Common myeloid progenitor, CD34-positive (primary cell): ENCODE data around the gene IL1R2.

Experiments used
- CTCF ChIA-PET: fragments of 350-600 bp; sonication (Branson Sonifier 250); formaldehyde crosslinking; loops from one replicate; lab custom pipeline; 2021; ENCODE audit warnings: antibody characterized with exemption; lab: Charles Lee
- POLR2A ChIA-PET: fragments of 350-600 bp; sonication (Branson Sonifier 250); formaldehyde crosslinking; loops from one replicate; lab custom pipeline; 2021; ENCODE audit warnings: antibody characterized with exemption; lab: Charles Lee
- DNase-seq, 3 donors: peaks; one replicate each; pipeline versions ENCODE4 v3.0.0 to v3.0.0-alpha.2; 2013
- H3K27ac ChIP-seq, 2 experiments: 1 replicate in 1 of 2; 2 replicates in 1 of 2; pipeline ENCODE4 v1.7.0; 2013; ENCODE audit warnings: inconsistent platforms in 2 of 2, low read length in 2 of 2, mild to moderate bottlenecking in 2 of 2, low read depth in 1 of 2, moderate library complexity in 1 of 2; ENCODE audit not compliant: severe bottlenecking in 2 of 2, insufficient read depth in 1 of 2, poor library complexity in 1 of 2
- H3K27me3 ChIP-seq, 5 experiments: replicated peaks in 2 of 5; 1 replicate in 3 of 5; 2 replicates in 2 of 5; pipeline versions ENCODE4 v1.6.1 to v1.7.0; 2013; ENCODE audit warnings: low read length in 4 of 5, mild to moderate bottlenecking in 2 of 5, moderate library complexity in 2 of 5, inconsistent platforms in 1 of 5; ENCODE audit not compliant: insufficient read depth in 5 of 5, control insufficient read depth in 4 of 5
- H3K36me3 ChIP-seq, 4 experiments: 1 replicate in 2 of 4; 2 replicates in 2 of 4; pipeline versions ENCODE4 v1.6.1 to v1.7.0; 2013; ENCODE audit warnings: low read length in 3 of 4, control low read depth in 1 of 4, mild to moderate bottlenecking in 1 of 4; ENCODE audit not compliant: control insufficient read depth in 4 of 4, insufficient read depth in 4 of 4
- H3K4me1 ChIP-seq, 4 experiments: 1 replicate in 3 of 4; 2 replicates in 1 of 4; pipeline versions ENCODE4 v1.6.1 to v1.7.1; 2013; ENCODE audit warnings: low read length in 3 of 4, mild to moderate bottlenecking in 3 of 4, control low read depth in 1 of 4, inconsistent platforms in 1 of 4, moderate library complexity in 1 of 4; ENCODE audit not compliant: control insufficient read depth in 4 of 4, insufficient read depth in 4 of 4; ENCODE audit errors: control extremely low read depth in 1 of 4
- H3K4me3 ChIP-seq, 7 experiments: 1 replicate in 4 of 7; 2 replicates in 3 of 7; pipeline versions ENCODE4 v1.5.1 to v1.7.0; 2013; ENCODE audit warnings: mild to moderate bottlenecking in 7 of 7, low read length in 6 of 7, moderate library complexity in 6 of 7, inconsistent platforms in 2 of 7, low read depth in 2 of 7, control low read depth in 1 of 7; ENCODE audit not compliant: insufficient read depth in 4 of 7, control insufficient read depth in 1 of 7; ENCODE audit errors: extremely low read depth in 1 of 7
- H3K9me3 ChIP-seq, 5 experiments: 1 replicate in 4 of 5; 2 replicates in 1 of 5; pipeline versions ENCODE4 v1.6.1 to v1.7.1; 2013; ENCODE audit warnings: low read length in 4 of 5, mild to moderate bottlenecking in 2 of 5, inconsistent platforms in 1 of 5, low read depth in 1 of 5, moderate library complexity in 1 of 5; ENCODE audit not compliant: control insufficient read depth in 4 of 5, insufficient read depth in 2 of 5; ENCODE audit errors: control extremely low read depth in 1 of 5
- whole genome bisulfite sequencing: methylation state at CpG from one replicate; pipeline ENCODE4 v1.1.5; 2013; ENCODE audit not compliant: insufficient coverage; 5-methylcytosine and 5-hydroxymethylcytosine counted together

The IL1R2 gene

GRCh38 chr2:102008490-102008889 lies 16.7 kb downstream of the IL1R2 start:
- 88% methylated on average over 8 of the region's 12 CpGs for WGBS
- no peak overlapping the region for H3K4me3 ChIP-seq
- POLR2A ChIA-PET = no interaction called here
- H3K27ac ChIP-seq = no peak overlapping the region
- CTCF ChIA-PET = interaction anchor here (1.0 to 6.0 kb wide), 5 partner anchors 9 to 238 kb away, joined by 3 to 66 read pairs (median 3); no protein-coding TSS in a partner anchor
- H3K4me1 ChIP-seq = peaks cover 0 to 18% (median 12%) of the 10 kb centered on the region in 4 experiments
- no peaks in the 10 kb centered on the region for H3K36me3 ChIP-seq
- DNase-seq = no peak
- no peaks in the 10 kb centered on the region for H3K9me3 ChIP-seq
- H3K27me3 ChIP-seq = no peaks in the 10 kb centered on the region

GRCh38 chr2:102009557-102009956 lies 17.8 kb downstream of the IL1R2 start:
- H3K27me3 ChIP-seq = no peaks in the 10 kb centered on the region
- H3K4me3 ChIP-seq = no peak overlapping the region
- H3K27ac ChIP-seq = no peak overlapping the region
- POLR2A ChIA-PET = no interaction called here
- no peaks in the 10 kb centered on the region for H3K36me3 ChIP-seq
- WGBS = 97% methylated on average over 10 of the region's 10 CpGs
- no peak for DNase-seq
- CTCF ChIA-PET = interaction anchor here (0.9 to 6.0 kb wide), 2 partner anchors 132 to 231 kb away, joined by 3 to 66 read pairs; no protein-coding TSS in a partner anchor
- no peaks in the 10 kb centered on the region for H3K9me3 ChIP-seq
- H3K4me1 ChIP-seq = peaks cover 0 to 18% (median 12%) of the 10 kb centered on the region in 4 experiments

- peak; percentile 50 to 92 (median 83) for DNase-seq
- Histone ChIP-seq H3K27me3 (no peaks in the 10 kb centered on the region), H3K4me1 (peaks cover 0 to 17% (median 11%) of the 10 kb centered on the region in 4 experiments), H3K4me3 (peak overlapping the region in 2 of 7 experiments; percentile 8 to 16), H3K36me3 (no peaks in the 10 kb centered on the region), H3K27ac (no peak overlapping the region), H3K9me3 (no peaks in the 10 kb centered on the region)
- CTCF ChIA-PET = interaction anchor here (0.6 to 2.2 kb wide), 4 partner anchors 9 to 433 kb away, joined by 3 to 4 read pairs (median 4); no protein-coding TSS in a partner anchor
- POLR2A ChIA-PET = no interaction called here
- WGBS = no CpG with 5 or more reads among the region's 6 CpGs
Measured at GRCh38 chr2:102010902-102011301, 19.1 kb downstream of the IL1R2 start.

- Histone ChIP-seq H3K4me3 (no peak overlapping the region), H3K27ac (no peak overlapping the region), H3K36me3 (no peaks in the 10 kb centered on the region), H3K27me3 (no peaks in the 10 kb centered on the region), H3K9me3 (no peaks in the 10 kb centered on the region), H3K4me1 (peaks cover 0 to 15% (median 11%) of the 10 kb centered on the region in 4 experiments)
- no peak for DNase-seq
- POLR2A ChIA-PET = no interaction called here
- CTCF ChIA-PET = interaction anchor here (0.6 to 2.8 kb wide), 6 partner anchors 8 to 228 kb away, joined by 3 to 12 read pairs (median 4); no protein-coding TSS in a partner anchor
- WGBS = 100% methylated on average over 3 of the region's 4 CpGs
Measured at GRCh38 chr2:102012061-102012614, 20.4 kb downstream of the IL1R2 start.

GRCh38 chr2:102013206-102014040 lies 21.7 kb downstream of the IL1R2 start:
- Histone ChIP-seq H3K4me1 (peaks cover 0 to 15% (median 11%) of the 10 kb centered on the region in 4 experiments), H3K4me3 (no peak overlapping the region), H3K9me3 (no peaks in the 10 kb centered on the region), H3K27ac (no peak overlapping the region), H3K27me3 (no peaks in the 10 kb centered on the region), H3K36me3 (no peaks in the 10 kb centered on the region)
- DNase-seq = peak in 1 of 3 donors; percentile 33
- POLR2A ChIA-PET = no interaction called here
- 100% methylated on average over 4 of the region's 5 CpGs for WGBS
- CTCF ChIA-PET = interaction anchor here (1.1 to 2.8 kb wide), 4 partner anchors 9 to 227 kb away, joined by 3 to 12 read pairs (median 4); no protein-coding TSS in a partner anchor

GRCh38 chr2:102014041-102014345 lies 22.2 kb downstream of the IL1R2 start:
- no CpG with 5 or more reads among the region's 1 CpG for WGBS
- H3K27ac ChIP-seq = no peak overlapping the region
- H3K4me3 ChIP-seq = no peak overlapping the region
- peaks cover 0 to 15% (median 11%) of the 10 kb centered on the region in 4 experiments for H3K4me1 ChIP-seq
- no peaks in the 10 kb centered on the region for H3K36me3 ChIP-seq
- no peaks in the 10 kb centered on the region for H3K9me3 ChIP-seq
- ChIA-PET POLR2A (no interaction called here), CTCF (interaction anchor here (0.9 to 2.8 kb wide), 4 partner anchors 8 to 227 kb away, joined by 3 to 12 read pairs (median 4); no protein-coding TSS in a partner anchor)
- H3K27me3 ChIP-seq = no peaks in the 10 kb centered on the region
- no peak for DNase-seq
